NCI-H1417 treated with DMSO at 0.1 percent for 48 hours (cell line): ENCODE measurements around the gene EDARADD.
"Not testable (repeated sequence)": the region's sequence is repeated elsewhere in the genome, so short reads cannot be mapped to it uniquely, and the experiment has no call there.

Source experiments
- DNase-seq: peaks from one replicate; lab custom pipeline; 2025; lab: John Stamatoyannopoulos, UW

The EDARADD gene

GRCh38 chr1:236489710-236490377 lies 95.8 kb downstream of the EDARADD start:
- no peak for DNase-seq

- DNase-seq: no peak
Measured at GRCh38 chr1:236491469-236492136, 97.5 kb downstream of the EDARADD start.

- no peak for DNase-seq
Measured at GRCh38 chr1:236492378-236492777, 98.3 kb downstream of the EDARADD start.

GRCh38 chr1:236494082-236494481 lies 100.0 kb downstream of the EDARADD start:
- no peak for DNase-seq

- DNase-seq: no peak
Measured at GRCh38 chr1:236494586-236495466, 100.7 kb downstream of the EDARADD start.

GRCh38 chr1:236495467-236496112 lies 101.5 kb downstream of the EDARADD start:
- DNase-seq: peak; percentile 32

- DNase-seq: no peak
Measured at GRCh38 chr1:236497908-236498307, 103.8 kb downstream of the EDARADD start.

GRCh38 chr1:236501093-236501492 lies 107.0 kb downstream of the EDARADD start:
- DNase-seq: no peak

GRCh38 chr1:236502579-236502971 lies 108.5 kb downstream of the EDARADD start:
- DNase-seq: no peak

- DNase-seq: no peak
Measured at GRCh38 chr1:236502972-236503639, 109.0 kb downstream of the EDARADD start.

GRCh38 chr1:236504338-236504737 lies 110.3 kb downstream of the EDARADD start:
- DNase-seq: not testable (repeated sequence)

- no peak for DNase-seq
Measured at GRCh38 chr1:236507022-236507700, 113.1 kb downstream of the EDARADD start.

- DNase-seq: no peak
Measured at GRCh38 chr1:236508593-236509027, 114.5 kb downstream of the EDARADD start.

- no peak for DNase-seq
Measured at GRCh38 chr1:236509203-236509602, 115.1 kb downstream of the EDARADD start.

- no peak for DNase-seq
Measured at GRCh38 chr1:236509647-236510401, 115.7 kb downstream of the EDARADD start.

- DNase-seq: no peak
Measured at GRCh38 chr1:236511735-236512418, 117.8 kb downstream of the EDARADD start.

- peak; percentile 71 for DNase-seq
Measured at GRCh38 chr1:236514703-236515442, 120.8 kb downstream of the EDARADD start.

GRCh38 chr1:236515443-236515958 lies 121.4 kb downstream of the EDARADD start:
- DNase-seq: peak; percentile 71
